IMR-90 (cell line): ENCODE results near the gene SYNJ2BP. TPM values are rescaled to one million over a fixed set of nuclear protein-coding genes. Genes with fewer than 3 reads are reported as not detected.

Experiments used
- ATAC-seq: fragments of 200-7000 bp; cut with Tn5 transposase; 2 replicates; pipeline ENCODE4 v1.9.1; 2020; ENCODE audit warnings: low read depth, mild to moderate bottlenecking, moderate library complexity
- BruUV-seq: library from RNA; stranded (reverse); fragments of 400-500 nt; replicated peaks from 2 replicates; lab custom pipeline; 2021; lab: Mats Ljungman, UMichigan
- CTCF ChIA-PET: fragments of 300-600 bp; formaldehyde crosslinking; extraction: SDS; loops from one replicate; lab custom pipeline; 2021; ENCODE audit warnings: antibody characterized with exemption; lab: Yijun Ruan, JAX
- POLR2A ChIA-PET: fragments of 300-600 bp; sonication (Branson Sonifier 250); formaldehyde crosslinking; loops from one replicate; lab custom pipeline; 2022; ENCODE audit warnings: antibody characterized with exemption; ENCODE audit not compliant: unreplicated experiment; lab: Charles Lee
- DNase-seq: peaks from one replicate; pipeline ENCODE4 v3.0.0; 2013
- H2AFZ ChIP-seq: replicated peaks from 2 replicates; pipeline ENCODE3; 2013; ENCODE audit warnings: low read length, mild to moderate bottlenecking; ENCODE audit not compliant: poor library complexity
- H2AK5ac ChIP-seq: 2 replicates; pipeline ENCODE4 v1.6.1; 2013; ENCODE audit warnings: low read depth, low read length, inconsistent platforms
- H2AK9ac ChIP-seq: replicated peaks from 2 replicates; pipeline ENCODE3; 2013; ENCODE audit warnings: mild to moderate bottlenecking, low read depth, low read length, moderate library complexity; ENCODE audit not compliant: poor library complexity
- H2BK120ac ChIP-seq: 2 replicates; pipeline ENCODE4 v1.6.1; 2013; ENCODE audit warnings: low read depth, low read length, inconsistent platforms
- H2BK15ac ChIP-seq: 3 replicates; pipeline ENCODE4 v1.6.1; 2013; ENCODE audit warnings: low read depth, low read length, inconsistent platforms
- H2BK20ac ChIP-seq: 2 replicates; pipeline ENCODE4 v1.6.1; 2013; ENCODE audit warnings: low read depth, mild to moderate bottlenecking, inconsistent platforms, low read length, moderate library complexity
- H2BK5ac ChIP-seq: 2 replicates; pipeline ENCODE4 v1.6.1; 2013; ENCODE audit warnings: mild to moderate bottlenecking, low read depth, low read length, inconsistent platforms; ENCODE audit not compliant: poor library complexity, severe bottlenecking
- H3K14ac ChIP-seq: replicated peaks from 2 replicates; pipeline ENCODE4 v1.6.1; 2013; ENCODE audit warnings: low read depth, low read length, inconsistent platforms
- H3K18ac ChIP-seq: 2 replicates; pipeline ENCODE4 v1.6.1; 2013; ENCODE audit warnings: low read depth, low read length, control low read depth
- H3K23ac ChIP-seq: 2 replicates; pipeline ENCODE4 v1.6.1; 2013; ENCODE audit warnings: low read depth, low read length, inconsistent platforms
- H3K27ac ChIP-seq: 2 replicates; pipeline ENCODE4 v1.5.1; 2013; ENCODE audit warnings: mild to moderate bottlenecking, control low read depth, low read length; ENCODE audit not compliant: insufficient read depth
- H3K27me3 ChIP-seq: 2 replicates; pipeline ENCODE4 v1.6.1; 2013; ENCODE audit warnings: low read length; ENCODE audit not compliant: control insufficient read depth, insufficient read depth
- H3K36me3 ChIP-seq: 2 replicates; pipeline ENCODE4 v1.6.1; 2013; ENCODE audit warnings: low read length, mixed read lengths; ENCODE audit not compliant: control insufficient read depth, insufficient read depth
- H3K4ac ChIP-seq: 2 replicates; pipeline ENCODE4 v1.6.1; 2013; ENCODE audit warnings: low read depth, low read length, inconsistent platforms
- H3K4me1 ChIP-seq: 2 replicates; pipeline ENCODE4 v1.6.1; 2013; ENCODE audit warnings: low read length, mixed read lengths; ENCODE audit not compliant: control insufficient read depth, insufficient read depth
- H3K4me2 ChIP-seq: 2 replicates; pipeline ENCODE4 v1.6.1; 2013; ENCODE audit warnings: low read depth, mild to moderate bottlenecking, control low read depth, low read length, moderate library complexity
- H3K4me3 ChIP-seq: 2 replicates; pipeline ENCODE4 v1.5.1; 2013; ENCODE audit warnings: low read depth, mild to moderate bottlenecking, control low read depth, low read length, moderate library complexity; ENCODE audit not compliant: insufficient read depth
- H3K56ac ChIP-seq: 2 replicates; pipeline ENCODE4 v1.6.1; 2013; ENCODE audit warnings: low read length, inconsistent platforms; ENCODE audit not compliant: insufficient read depth; ENCODE audit errors: extremely low read depth
- H3K79me1 ChIP-seq, 2 experiments: 2 replicates each; pipeline ENCODE4 v1.6.1; 2013; ENCODE audit warnings: low read length in 2 of 2, inconsistent platforms in 1 of 2, low read depth in 1 of 2
- H3K9ac ChIP-seq: 2 replicates; pipeline ENCODE4 v1.6.1; 2013; ENCODE audit warnings: low read depth, low read length, control low read depth
- H3K9me1 ChIP-seq: 2 replicates; pipeline ENCODE4 v1.6.1; 2013; ENCODE audit warnings: low read length, inconsistent platforms; ENCODE audit not compliant: insufficient read depth
- H3K9me3 ChIP-seq: 2 replicates; pipeline ENCODE4 v1.6.1; 2013; ENCODE audit warnings: low read length; ENCODE audit not compliant: control insufficient read depth, insufficient read depth
- H4K20me1 ChIP-seq: 2 replicates; pipeline ENCODE4 v1.6.1; 2013; ENCODE audit warnings: low read length, inconsistent platforms; ENCODE audit not compliant: insufficient read depth
- H4K5ac ChIP-seq: 2 replicates; pipeline ENCODE4 v1.6.1; 2013; ENCODE audit warnings: mild to moderate bottlenecking, low read depth, low read length, control low read depth
- H4K8ac ChIP-seq, 2 experiments: 2 replicates each; pipeline ENCODE4 v1.6.1; 2013; ENCODE audit warnings: low read depth in 2 of 2, low read length in 2 of 2, control low read depth in 1 of 2, inconsistent platforms in 1 of 2
- H4K91ac ChIP-seq: 2 replicates; pipeline ENCODE4 v1.6.1; 2013; ENCODE audit warnings: low read depth, low read length, inconsistent platforms; ENCODE audit not compliant: insufficient read depth
- WGBS, 2 experiments: methylation state at CpG; one replicate each; pipeline versions ENCODE4 v1.1.5 to v1.1.7; 2013; ENCODE audit warnings: missing lambda C conversion rate in 2 of 2; ENCODE audit not compliant: insufficient read length in 1 of 2; ENCODE audit errors: extremely low coverage in 2 of 2; 5-methylcytosine and 5-hydroxymethylcytosine counted together
- dilution Hi-C: fragments of 300-500 bp; cut with HindIII; formaldehyde crosslinking; loops from one replicate; pipeline ENCODE4 v1.14.3; 2018; ENCODE audit warnings: low sequenced_read_pairs; ENCODE audit not compliant: unreplicated experiment
- in situ Hi-C: fragments of 300-500 bp; cut with MboI; formaldehyde crosslinking; loops from 3 replicates; pipeline ENCODE4 v1.14.3; 2019; ENCODE audit warnings: low sequenced_read_pairs, inconsistent platforms, mixed read lengths
- intact Hi-C: fragments of 100-400 bp; cut with micrococcal nuclease; formaldehyde crosslinking; loops from 2 replicates; pipeline ENCODE4 v1.10.0; 2022
- polyA plus RNA-seq, 3 experiments: library from polyadenylated mRNA; depleted of rRNA; stranded (reverse); fragments of >200 nt; gene quantifications; 2 replicates each; pipeline ENCODE4 v1.2.3, GENCODE V29; 2012; ENCODE audit warnings: low replicate concordance in 1 of 3
- total RNA-seq: library from RNA; depleted of rRNA; stranded (reverse); fragments of >200 nt; gene quantifications from 2 replicates; pipeline ENCODE4 v1.2.3, GENCODE V29; 2012
- TF ChIP-seq, protein P1 (sequence below): conservative IDR thresholded peaks from 2 replicates; pipeline ENCODE4 v1.5.1; 2012; ENCODE audit warnings: mild to moderate bottlenecking, low read depth, low read length, improper control_type of control experiment
- TF ChIP-seq, protein P2 (sequence below): fragments of 150-350 bp; IDR thresholded peaks from 2 replicates; pipeline ENCODE4 v1.6.1; 2016; ENCODE audit warnings: low read depth, mild to moderate bottlenecking, low read length, moderate library complexity, borderline replicate concordance

SYNJ2BP gene
- total and polyA plus RNA-seq, 2 of the 4 experiments (the other 2 are of a cell fraction), result 10.0 to 25.5 TPM

DNA sequence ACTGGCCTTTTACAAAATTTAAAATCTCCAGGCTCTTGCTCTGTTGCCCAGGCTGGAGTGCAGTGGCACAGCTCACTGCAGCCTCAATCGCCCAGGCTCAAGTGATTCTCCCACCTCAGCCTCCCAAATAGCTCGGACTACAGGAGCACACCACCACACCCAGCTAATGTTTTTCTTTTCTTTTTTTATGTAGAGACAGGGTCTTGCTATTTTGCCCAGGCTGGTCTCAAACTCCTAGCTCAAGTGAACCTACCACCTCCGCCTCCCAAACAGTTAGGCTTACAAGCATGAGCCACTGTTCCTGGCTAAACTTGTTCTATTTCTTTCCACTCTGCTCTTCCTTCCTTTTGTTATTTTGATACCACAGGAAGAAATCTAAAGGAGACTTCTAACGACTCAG lies 15.2 kb downstream of the SYNJ2BP start:
- H2AFZ ChIP-seq, result no peak overlapping the region
- H2BK5ac ChIP-seq, result no peak overlapping the region
- H3K23ac ChIP-seq, result no peak overlapping the region
- ChIA-PET POLR2A (no interaction called here), CTCF (no interaction called here)
- no peak overlapping the region for H2AK5ac ChIP-seq
- in situ Hi-C loops (no loop called here), intact Hi-C loops (no loop called here), dilution Hi-C loops (no loop called here)
- peaks cover 4% of the 10 kb centered on the region; the same call in 1 of the 2 replicates for H4K20me1 ChIP-seq
- WGBS, 2 experiments, result 83% methylated on average over 1 of the region's 4 CpGs; no CpG with 5 or more reads in 1 of the 2 experiments
- H4K8ac ChIP-seq, result no peak overlapping the region
- H3K27me3 ChIP-seq, result no peaks in the 10 kb centered on the region
- H3K9ac ChIP-seq, result no peak overlapping the region
- no peak overlapping the region for H2BK15ac ChIP-seq
- no peak overlapping the region for H2AK9ac ChIP-seq
- H2BK20ac ChIP-seq, result no peak overlapping the region
- no peak overlapping the region for H3K14ac ChIP-seq
- H3K36me3 ChIP-seq, result no peaks in the 10 kb centered on the region
- no peak for DNase-seq
- BruUV-seq, result no TSS peak
- no peak overlapping the region for H4K91ac ChIP-seq
- no peak overlapping the region for H3K4ac ChIP-seq
- H3K9me1 ChIP-seq, result 0 out of 2 replicates have a peak, but pooled peaks cover 3% of the 10 kb centered on the region
- no peak overlapping the region for H3K56ac ChIP-seq
- ATAC-seq, result no peak
- H3K79me1 ChIP-seq, result peaks cover 5 to 17% of the 10 kb centered on the region in 2 experiments; a peak in 3 of 4 replicates
- H3K18ac ChIP-seq, result no peak overlapping the region
- no peak overlapping the region for H2BK120ac ChIP-seq
- no peak overlapping the region for H3K4me2 ChIP-seq
- no peak overlapping the region for H3K4me3 ChIP-seq
- no peak overlapping the region for H4K5ac ChIP-seq
- H3K4me1 ChIP-seq, result 0 out of 2 replicates have a peak, but pooled peaks cover 1% of the 10 kb centered on the region
- no peaks in the 10 kb centered on the region for H3K9me3 ChIP-seq
- no peak overlapping the region for H3K27ac ChIP-seq
- TF ChIP-seq, protein P1, sequence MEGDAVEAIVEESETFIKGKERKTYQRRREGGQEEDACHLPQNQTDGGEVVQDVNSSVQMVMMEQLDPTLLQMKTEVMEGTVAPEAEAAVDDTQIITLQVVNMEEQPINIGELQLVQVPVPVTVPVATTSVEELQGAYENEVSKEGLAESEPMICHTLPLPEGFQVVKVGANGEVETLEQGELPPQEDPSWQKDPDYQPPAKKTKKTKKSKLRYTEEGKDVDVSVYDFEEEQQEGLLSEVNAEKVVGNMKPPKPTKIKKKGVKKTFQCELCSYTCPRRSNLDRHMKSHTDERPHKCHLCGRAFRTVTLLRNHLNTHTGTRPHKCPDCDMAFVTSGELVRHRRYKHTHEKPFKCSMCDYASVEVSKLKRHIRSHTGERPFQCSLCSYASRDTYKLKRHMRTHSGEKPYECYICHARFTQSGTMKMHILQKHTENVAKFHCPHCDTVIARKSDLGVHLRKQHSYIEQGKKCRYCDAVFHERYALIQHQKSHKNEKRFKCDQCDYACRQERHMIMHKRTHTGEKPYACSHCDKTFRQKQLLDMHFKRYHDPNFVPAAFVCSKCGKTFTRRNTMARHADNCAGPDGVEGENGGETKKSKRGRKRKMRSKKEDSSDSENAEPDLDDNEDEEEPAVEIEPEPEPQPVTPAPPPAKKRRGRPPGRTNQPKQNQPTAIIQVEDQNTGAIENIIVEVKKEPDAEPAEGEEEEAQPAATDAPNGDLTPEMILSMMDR, result no peak
- TF ChIP-seq, protein P2, sequence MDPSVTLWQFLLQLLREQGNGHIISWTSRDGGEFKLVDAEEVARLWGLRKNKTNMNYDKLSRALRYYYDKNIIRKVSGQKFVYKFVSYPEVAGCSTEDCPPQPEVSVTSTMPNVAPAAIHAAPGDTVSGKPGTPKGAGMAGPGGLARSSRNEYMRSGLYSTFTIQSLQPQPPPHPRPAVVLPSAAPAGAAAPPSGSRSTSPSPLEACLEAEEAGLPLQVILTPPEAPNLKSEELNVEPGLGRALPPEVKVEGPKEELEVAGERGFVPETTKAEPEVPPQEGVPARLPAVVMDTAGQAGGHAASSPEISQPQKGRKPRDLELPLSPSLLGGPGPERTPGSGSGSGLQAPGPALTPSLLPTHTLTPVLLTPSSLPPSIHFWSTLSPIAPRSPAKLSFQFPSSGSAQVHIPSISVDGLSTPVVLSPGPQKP, result no peak
